Tibial nerve (tissue), 4 donors: ENCODE data around the gene PTPRD.

Source experiments
- EP300 ChIP-seq, 2 donors: sonication (generic); formaldehyde crosslinking; IDR thresholded peaks; one replicate each; pipeline ENCODE4 v1.6.1; 2017; ENCODE audit warnings: antibody characterized with exemption in 2 of 2, mild to moderate bottlenecking in 1 of 2
- POLR2A ChIP-seq, 2 donors: fragments of 450-650 bp; IDR thresholded peaks; one replicate each; pipeline ENCODE4 v1.6.1; 2017; ENCODE audit warnings: antibody characterized with exemption in 2 of 2, mild to moderate bottlenecking in 2 of 2, moderate library complexity in 2 of 2
- TF ChIP-seq, protein P1 (sequence below), 5 experiments: fragments of 200-600 bp in 3 of 5; fragments of 450-650 bp in 2 of 5; sonication (generic) in 3 of 5; IDR thresholded peaks; one replicate each; pipeline ENCODE4 v1.5.1; 2016 to 2019; ENCODE audit warnings: antibody characterized with exemption in 5 of 5, mild to moderate bottlenecking in 3 of 5, moderate library complexity in 2 of 5

DNA sequence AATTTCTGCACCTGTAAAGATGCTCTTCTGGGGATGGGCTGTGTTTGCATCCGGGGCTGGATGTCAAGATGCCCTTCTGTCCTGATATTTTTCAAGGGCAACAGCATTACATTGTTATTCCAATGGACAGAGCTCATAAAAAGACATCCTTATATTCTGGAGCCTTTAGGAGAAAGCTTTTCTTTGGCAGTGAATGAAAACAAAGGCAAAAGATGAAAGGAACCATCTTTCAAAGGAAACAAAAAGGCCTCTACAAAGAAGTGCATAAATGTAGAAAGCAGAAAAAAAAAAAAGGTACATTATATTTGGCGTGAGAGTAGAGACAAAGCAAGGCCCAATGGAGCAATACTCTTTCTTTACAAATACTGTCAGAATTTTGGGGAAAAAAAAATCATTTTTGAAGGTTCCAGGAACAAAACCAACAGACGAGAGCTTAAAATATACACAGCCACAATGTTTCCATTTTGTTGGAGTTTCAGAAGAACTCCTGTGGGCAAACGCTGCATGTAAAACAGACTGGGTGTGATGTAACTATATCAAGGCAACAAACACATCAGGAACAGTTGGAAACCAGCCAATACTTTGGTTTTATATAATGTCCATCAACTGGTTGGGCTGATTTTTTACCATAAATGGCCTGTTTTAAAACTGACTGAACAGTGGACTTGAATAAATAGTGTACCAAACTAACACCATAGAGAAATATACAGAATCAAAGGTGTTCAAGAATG lies 1927.7 kb downstream of the PTPRD start:
- TF ChIP-seq, protein P1, sequence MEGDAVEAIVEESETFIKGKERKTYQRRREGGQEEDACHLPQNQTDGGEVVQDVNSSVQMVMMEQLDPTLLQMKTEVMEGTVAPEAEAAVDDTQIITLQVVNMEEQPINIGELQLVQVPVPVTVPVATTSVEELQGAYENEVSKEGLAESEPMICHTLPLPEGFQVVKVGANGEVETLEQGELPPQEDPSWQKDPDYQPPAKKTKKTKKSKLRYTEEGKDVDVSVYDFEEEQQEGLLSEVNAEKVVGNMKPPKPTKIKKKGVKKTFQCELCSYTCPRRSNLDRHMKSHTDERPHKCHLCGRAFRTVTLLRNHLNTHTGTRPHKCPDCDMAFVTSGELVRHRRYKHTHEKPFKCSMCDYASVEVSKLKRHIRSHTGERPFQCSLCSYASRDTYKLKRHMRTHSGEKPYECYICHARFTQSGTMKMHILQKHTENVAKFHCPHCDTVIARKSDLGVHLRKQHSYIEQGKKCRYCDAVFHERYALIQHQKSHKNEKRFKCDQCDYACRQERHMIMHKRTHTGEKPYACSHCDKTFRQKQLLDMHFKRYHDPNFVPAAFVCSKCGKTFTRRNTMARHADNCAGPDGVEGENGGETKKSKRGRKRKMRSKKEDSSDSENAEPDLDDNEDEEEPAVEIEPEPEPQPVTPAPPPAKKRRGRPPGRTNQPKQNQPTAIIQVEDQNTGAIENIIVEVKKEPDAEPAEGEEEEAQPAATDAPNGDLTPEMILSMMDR (IDR thresholded peaks at IDR 0.05): no peak
- no peak for TF ChIP-seq POLR2A (IDR thresholded peaks at IDR 0.05)
- TF ChIP-seq EP300 (IDR thresholded peaks at IDR 0.05): no peak
